Measurements from ENCODE around the gene BDH1.
A peak's percentile ranks its signal among the peaks of the same experiment; 100 is the strongest.

The BDH1 gene

DNA sequence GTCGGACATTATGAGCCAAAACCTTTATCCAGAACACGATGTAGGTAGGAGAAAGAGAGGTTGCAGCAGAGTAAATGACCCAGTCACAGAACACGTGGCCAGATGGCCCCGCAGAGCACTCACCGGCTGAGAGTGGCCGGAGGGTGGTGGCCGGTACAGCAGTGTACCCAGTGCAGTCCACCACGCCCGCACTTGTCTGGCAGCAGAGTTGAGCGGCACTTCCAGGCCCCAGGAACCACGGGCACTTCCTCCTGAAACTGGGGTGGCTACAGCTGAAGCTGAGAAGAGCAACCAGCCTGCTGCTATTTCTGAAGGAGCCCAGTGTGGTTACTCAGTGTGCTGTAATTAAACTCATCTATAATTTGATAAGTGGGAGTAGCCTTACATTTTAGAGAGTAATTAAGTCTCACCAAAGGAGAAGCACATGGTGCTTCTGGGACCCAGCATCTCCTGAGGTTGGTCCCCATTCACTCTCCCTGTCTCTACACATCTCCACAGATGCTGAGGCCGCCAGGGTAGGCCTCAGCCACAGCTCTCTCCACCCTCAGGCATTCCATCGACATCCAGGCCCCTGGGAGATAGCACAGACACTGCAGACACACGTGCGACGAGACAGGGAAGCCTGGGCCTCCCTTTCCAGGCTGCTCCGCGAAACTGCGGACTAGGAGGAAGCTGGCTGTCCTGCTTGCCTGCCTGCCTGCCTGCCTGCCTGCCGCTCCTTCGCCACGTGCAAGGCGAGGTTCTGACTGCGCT is 49.8 kb downstream of the BDH1 start:
- DNase-seq (ENCODE audit: low spot score) = no peak

DNA sequence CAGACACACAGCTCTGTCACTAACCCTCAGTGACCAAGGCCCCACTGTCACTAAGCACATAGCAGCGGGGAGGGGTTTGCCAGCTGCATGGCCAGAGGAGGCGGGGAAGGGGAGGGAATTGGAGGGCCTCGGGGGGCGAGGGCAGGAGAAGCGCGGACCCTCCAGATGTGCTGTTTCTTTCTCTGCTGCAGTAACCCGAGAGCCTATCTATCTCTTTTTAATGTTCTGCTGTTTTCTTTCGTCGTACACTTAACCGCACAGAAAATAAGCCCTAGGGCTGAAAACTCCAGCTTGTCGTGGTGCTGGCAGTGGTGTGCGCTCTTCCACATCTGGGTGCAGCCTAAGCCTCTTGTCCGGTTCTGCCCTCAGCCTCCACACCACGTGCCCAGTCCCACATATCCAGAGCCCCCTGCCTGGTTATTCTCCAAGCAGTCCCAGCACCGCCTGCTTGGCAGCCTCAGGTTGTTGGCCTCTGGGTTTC is 51.1 kb downstream of the BDH1 start:
- DNase-seq (ENCODE audit: low spot score) = no peak

DNA sequence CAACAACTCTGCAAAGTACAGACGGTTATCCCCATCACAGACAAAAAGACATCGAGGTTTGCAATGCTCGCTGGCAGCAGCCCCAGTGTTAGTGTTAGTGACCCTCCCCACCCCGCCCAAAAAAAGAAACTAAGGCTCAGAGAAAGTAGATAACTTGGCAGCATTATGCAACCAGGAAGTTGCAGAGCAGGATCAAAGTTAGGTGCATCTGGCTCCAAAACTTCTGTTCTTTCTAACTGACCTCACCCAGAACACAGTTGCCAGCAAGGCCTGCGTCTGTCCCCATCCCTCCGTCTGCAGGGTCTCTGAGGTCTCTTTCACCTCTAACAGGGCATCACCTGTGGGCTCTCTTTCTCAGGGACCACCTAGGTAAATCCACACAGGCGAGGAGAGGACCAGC is 51.5 kb downstream of the BDH1 start:
- no peak for DNase-seq (ENCODE audit: low spot score)

DNA sequence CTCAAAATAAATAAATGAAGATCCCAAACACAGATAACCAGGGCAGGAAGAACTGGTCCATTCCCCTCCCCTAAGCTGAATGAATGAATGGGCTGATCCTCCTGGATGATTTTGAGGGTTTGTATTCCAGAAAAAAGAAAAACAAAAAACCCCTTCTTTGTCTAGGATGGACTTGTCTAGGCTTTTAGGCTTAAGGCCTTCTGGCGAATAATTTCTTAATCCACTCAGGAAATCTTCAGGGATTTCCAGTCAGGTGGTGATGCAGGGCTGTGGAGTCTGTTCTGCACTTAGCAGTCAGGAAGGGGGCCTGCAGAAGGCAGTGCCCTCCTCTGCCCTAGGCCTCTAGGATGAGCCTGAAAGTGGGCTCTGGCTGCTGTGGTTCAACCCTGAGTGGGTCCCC is 52.1 kb downstream of the BDH1 start:
- no peak for DNase-seq (ENCODE audit: low spot score)

DNA sequence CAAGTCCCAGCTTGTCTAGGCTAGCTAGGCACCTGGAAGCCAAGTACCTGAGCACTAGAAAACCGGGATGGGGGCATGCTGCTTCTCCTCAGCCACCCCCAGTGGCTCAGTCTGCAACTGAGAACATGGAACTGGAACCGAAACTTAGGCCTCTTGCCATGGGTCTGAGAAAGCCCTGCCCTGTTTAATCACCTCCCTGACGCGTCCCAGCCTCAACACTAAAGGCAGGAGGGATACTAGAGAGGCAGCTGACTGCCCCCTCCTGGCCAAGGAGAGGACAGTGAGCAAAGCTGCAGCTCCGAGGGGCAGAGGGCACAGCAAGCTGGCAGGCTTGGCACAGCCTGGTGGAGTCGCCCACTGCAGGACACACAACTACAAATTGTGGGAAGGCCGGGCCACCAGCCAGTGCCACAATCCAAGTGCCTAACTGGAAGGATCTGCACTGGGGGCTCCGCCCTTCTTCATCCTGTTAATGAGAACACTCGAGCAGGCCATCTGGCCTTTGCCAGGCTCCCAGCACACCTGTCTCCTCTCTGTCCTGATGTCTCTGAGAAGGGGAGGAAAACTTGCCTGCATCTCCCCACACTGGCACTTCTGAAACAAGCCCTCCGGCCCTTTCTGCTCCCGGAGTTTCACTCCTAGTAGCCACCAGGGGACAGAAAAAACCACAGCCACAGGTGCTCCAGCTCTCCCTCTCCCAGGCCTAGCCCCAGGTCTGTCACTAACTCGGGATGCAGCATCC is 53.7 kb downstream of the BDH1 start:
- peak; percentile 10 for DNase-seq (ENCODE audit: low spot score)

DNA sequence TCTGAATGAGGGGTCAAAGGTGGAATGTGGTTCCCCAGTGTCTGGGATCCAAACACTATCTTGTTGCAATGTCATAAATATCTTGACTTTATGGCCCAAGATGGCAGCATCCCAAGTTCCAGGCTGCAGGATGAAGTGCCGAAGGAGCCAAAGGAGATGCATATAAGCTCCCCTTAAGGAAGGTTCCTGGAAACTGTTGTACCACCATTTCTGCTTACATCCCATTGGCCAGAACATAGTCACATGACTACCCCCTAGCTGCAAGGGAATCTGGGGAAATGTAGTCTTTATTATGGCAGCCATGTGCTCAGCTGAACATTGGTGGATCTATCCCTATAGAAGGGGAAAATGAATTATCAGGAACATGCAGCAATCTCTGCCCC is 54.3 kb downstream of the BDH1 start:
- no peak for DNase-seq (ENCODE audit: low spot score)

DNA sequence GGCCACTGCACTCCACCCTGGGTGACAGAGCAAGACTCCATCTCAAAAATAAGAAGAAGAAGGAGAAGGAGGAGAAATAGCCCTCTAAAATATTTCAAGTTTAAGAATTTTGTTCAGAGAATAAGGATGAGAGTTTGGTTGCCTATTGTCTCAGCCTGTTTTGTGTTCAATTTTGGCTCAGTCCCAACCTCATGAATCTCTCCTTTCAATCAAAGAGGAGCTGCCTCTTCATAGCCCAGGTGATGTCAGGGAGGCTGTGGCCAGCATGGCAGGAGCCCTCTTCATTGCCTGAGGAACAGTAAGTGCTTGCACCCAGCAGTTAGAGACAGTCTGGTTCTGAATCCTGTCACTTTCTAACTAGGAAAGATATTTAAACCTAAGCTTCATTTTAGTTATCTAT is 55.0 kb downstream of the BDH1 start:
- no peak for DNase-seq (ENCODE audit: low spot score)

DNA sequence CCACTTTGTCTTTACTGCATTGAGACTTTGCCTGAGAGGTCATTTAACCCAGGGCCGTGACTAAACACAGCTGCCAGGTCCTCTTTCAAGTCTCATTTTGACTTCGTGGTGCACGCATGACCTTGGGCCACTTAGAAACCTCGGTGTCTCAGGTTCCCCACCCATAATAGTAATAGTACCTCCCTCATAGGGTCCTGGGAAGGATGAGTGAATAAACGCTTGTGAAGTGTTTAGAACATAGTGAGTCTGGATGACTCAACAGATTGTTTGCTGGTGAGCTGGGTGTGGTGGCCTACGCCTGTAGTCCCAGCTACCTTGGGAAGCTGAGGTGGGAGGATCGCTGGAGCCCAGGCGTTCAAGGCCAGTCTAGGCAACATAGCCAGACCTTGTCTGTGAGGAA is 56.3 kb downstream of the BDH1 start:
- DNase-seq (ENCODE audit: low spot score) = no peak

DNA sequence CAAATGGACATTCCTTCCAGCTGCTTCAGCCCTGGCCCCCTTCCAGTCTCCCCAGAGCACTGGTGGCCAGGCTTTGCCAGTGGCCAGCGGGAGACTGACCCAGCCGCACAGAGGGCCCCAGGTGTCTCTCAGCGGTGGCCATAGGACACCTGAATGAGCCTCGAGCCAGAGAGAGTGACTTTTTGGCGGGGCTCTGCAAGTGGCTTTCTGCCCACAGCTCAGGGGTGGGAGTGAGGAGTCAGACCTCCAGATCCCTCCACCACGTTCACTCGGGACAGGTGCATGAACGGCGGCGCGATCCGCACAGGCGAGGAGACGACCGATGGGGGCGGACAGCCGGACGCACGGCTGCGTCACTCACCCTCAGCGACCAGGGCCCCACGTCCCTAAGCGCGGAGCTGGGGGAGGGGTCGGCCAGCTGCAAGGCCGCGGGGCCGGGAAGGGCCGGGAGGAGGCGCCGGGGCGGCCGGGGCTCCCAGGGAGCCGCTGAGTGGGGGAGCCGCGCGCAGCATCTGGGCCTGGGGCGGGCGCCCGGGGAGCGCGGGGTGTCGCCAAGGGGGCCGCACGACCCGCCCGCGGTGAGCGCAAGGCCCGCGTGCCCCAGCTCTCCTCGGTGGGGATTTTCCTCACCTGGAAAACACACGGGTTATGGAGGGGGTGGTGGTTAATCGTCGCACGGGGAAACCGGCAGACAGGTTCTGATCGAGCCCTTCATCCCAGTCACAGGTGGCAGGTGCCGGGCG is 57.1 kb downstream of the BDH1 start:
- no peak for DNase-seq (ENCODE audit: low spot score)

DNA sequence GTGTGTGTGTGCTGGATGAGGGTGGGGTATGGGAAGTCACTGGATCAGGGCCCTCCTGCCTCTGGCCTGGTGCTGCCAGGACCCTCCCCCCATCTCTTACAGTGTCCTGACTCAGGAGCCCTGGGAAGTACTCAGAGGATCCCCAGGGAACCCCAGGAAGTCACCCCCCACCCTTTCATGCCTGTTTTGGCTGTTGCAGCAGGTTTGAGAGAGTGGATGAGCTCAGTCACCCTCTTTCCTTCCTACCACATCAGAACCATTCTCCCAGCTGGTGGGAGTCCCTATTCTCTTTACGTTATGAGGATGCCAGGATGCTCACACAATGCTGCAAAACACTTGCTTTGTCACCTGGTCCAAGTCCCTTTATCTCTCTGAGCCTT is 59.0 kb downstream of the BDH1 start:
- no peak for DNase-seq (ENCODE audit: low spot score)

DNA sequence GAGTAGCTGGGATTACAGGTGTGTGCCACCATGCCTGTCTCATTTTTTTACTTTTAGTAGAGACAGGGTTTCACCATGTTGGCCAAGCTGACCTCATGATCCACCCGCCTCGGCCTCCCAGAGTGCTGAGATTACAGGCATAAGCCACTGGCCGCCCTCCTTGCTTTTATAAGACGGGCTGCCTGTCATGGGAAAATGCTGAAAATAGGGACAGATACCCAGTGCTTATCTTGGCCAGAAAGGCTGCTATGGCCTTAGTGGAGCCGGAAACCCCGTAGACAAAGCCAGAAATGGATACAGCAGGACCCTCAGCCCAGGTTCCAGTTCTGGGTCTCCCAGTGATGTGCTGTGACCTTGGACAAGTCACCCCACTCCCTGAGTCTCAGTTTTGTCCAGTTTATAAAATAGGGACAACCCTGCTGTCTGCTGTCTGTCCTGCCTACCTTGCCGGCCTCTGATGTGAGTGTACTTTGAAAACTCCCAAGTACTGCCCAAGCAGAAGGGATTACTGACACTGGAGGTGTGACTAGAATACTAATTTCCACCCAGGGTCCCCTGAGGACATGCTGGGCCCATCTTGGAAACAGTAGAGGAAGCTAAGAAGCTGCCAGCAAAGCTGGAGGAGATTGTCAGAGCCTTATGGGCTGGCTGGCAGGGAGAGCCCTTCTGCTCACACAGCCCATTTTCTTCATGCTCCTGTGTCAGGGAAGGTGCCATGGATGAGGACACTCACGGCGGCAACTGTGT is 59.6 kb downstream of the BDH1 start:
- DNase-seq (ENCODE audit: low spot score) = no peak

DNA sequence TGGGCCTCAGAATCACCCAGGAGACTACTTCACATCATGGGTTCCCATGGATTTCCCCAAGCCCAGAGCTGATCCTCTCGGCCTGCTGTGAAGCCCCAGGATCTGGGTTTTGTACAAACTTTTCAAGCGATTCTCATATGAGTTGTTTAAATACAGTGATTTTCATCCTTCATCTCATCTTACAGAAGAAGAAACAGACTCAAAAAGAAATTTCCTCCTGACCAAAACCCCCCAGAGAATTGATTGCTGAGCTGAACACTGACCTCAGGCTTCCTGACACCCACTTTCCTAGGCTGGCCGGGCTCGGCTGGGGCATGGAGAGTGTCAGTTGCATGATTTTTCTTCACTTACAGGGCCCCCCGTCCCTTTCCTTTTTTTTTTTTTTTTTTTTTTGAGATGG is 60.3 kb downstream of the BDH1 start:
- DNase-seq (ENCODE audit: low spot score) = no peak

DNA sequence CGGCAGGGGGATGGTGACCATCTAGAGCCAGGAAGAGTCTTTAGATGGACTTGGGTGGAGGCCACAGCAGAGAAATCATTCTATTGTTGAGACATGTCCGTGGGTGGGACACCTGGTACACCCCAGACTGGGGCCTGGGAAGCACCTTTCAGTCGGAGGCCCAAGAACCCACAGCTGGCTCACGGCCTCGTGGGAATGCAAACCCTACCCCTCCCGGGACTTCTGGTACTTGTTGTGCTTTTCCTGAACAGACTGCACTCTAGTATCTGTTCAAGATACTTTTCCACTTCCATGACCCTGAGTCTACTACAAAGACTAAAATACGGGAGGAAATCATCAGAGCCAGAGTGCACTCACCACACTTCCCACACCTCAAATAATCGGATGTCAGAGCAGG is 60.7 kb downstream of the BDH1 start:
- no peak for DNase-seq (ENCODE audit: low spot score)

DNA sequence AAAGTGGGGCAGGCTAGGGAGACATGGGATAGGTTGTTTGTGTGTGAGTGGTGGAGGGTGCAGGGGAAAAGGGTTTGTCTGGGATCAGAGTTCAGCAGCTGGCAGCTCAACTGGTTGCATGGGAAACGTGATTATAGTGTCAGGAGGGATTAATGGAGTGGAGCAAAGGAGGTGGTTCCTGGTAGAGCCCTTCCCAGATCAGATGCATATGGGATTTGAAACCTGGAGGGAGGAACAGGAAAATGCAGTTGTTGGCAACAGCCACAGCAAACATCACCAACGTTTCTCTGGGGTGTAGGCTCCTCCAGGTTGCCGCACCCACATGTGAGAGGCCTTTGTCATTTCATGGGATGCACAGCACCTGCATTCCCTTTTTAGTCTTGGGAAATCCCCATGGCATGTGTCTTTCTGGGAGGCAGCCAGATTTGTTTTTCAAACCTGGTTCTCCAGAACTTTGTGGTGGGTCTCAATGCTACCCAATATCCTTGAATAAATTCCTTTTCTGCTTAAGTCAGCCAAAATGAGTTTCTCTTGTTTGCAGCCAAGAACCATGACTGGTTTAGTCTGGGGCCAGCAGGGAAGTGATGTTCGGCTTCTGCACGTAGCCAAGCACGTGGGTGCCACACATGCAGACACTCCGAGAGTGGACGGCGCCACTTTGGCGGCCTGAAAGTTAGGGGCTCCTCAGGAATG is 61.3 kb downstream of the BDH1 start:
- DNase-seq (ENCODE audit: low spot score) = no peak

DNA sequence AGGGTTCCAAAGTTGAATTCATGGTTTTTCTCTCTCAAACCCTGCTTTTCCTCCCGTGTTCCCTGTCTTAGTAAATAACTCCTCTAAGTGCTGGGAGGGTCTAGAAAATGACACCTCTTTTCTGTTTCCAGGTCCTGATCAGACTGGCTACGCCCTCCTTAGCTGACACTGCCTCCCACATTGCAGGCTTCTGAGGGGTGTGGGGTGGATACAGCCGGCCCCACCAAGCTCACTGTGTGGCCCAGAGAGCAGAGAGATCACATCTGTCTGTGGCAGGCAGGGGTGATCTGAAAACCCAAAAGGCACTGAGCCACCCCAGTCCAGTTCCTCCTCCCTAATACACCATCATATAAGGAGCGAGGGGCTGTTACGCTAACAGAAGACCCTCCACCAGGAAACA is 62.7 kb downstream of the BDH1 start:
- no peak for DNase-seq (ENCODE audit: low spot score)

DNA sequence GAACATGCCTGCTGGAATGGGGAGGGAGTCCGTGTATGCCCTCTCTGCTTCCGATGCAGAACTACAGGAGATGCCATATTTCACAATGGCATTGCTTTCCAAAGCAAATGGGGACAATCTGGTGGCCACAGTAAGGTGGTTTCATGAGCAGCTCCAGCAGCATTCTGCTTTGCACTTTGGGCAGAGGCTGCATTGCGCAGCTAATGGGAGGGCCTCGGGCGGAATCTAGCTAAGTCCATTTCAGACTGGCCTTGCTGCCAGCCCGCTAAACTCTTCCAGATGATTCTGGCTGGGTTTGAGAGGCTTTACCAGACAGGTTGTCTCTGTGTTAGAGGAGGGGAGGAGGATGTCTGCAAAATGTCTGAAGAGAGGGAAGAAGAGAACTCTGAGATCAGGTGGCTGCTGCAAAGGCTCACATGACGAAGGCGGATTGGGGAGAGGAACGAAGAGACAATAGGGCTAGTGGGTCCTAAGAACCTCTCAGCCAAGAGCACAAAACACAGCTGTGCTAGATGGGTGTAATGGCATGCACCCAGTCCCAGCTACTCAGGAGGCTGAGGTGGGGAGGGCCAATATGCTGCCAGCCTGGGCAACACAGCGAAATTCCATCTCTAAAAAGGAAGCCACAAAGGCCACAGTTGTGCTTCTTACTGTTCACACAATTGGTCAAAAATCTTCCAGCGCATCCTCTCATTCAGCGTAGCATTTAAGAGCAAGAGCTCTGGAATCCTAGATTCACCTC is 63.7 kb downstream of the BDH1 start:
- no peak for DNase-seq (ENCODE audit: low spot score)

DNA sequence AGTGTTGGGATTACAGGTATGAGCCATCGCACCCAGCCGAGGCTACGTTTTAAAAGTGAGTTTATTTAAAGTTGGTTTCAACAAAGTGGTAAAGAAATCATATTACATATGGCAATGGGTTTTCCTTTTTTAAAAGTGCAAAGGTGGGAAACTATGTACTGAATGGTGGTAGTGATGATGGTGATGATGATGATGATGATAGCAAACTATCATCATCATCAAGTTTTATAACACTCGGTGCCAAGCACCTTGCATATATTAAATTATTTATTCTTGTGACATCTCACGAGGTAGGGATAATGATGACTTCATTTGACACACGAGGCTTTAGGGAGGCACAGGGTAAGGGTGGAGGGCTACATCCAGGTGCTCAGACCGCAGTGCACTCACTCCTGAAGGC is 64.3 kb downstream of the BDH1 start:
- no peak for DNase-seq (ENCODE audit: low spot score)

DNA sequence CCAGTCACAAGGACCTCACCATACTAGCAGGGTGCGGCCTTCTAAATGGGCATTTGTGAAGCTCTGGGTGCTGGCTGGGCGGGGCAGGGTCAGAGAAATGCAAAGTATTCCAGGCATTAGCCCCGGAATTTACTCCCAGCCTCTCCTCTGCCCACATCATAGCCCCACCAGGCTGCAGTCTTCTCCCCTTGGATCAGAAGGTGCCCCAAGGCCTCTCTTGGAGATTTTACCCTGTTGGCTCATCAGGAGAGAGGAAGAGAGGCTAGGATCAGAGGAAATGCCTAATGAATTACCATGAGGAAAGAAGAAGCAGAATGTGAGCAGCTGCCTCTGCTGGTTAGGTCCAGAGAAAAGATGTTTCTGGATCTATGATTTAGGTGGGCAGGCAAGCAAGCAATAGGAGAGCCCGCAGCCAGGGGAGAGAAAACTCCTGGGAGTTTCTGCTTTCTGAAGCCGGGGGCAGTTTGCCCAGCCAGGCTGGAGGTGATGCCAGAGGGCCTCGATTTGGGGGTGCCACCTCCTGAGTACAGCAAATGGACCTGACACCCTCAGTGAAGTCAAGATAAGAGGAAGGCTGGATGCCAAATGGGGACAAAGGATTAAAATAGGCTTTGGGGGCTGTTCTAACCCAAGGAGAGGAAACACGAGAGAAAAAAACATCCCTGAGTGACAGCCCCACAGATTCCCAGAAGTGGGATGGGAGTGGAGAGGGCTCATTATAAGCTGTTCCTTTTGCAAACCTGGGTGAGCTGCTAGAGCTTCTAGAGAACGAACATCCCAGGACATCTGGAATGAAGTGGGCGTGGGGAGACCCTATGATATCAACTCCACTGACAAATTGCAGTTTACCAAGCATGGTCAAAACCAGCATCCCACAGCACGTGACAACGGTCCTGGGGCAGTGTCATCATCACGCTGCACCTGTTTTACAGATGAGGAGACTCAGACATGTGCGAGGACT is 65.4 kb downstream of the BDH1 start:
- DNase-seq (ENCODE audit: low spot score) = no peak

DNA sequence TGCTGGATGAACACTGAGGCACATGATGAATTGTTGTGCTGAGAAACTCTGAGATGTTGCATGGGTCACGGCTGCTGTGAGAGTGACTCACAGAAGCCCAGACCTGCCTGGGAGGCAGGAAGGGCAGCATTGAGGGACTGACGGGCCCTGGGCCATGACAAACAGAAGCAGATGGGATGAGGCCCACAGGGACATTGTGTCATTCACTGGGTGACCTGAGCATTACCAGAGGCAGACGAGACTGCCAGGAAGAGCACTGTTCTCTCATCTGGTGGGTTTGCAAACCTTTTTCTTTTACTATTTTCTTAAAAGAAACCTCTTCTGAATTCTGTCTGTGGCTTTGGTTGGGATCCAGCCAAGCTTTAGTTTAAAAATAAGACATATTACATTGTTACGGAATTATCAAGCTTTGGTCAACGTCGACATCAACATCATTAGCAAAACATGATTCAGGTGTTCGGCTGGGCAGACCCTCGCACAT is 67.8 kb downstream of the BDH1 start:
- DNase-seq (ENCODE audit: low spot score) = no peak

DNA sequence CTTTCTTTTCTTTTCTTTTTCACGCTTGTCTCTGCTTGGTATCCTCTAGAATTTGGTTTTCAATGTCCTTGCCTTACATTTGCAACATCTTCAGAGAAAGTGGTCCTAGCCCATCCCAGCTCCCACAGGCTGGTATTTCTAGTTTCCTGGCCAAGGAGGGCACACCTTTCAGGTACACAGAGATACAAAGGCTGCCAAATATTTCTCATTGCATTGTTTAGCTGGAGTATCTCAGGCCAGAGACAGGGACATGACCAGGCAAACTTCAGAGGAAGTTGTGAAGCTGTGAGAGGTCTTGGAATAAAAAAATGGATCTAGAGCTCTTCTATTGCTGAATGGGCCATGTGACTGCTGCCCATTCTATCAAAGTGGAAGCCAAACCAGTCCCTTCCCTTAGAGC is 68.9 kb downstream of the BDH1 start:
- DNase-seq (ENCODE audit: low spot score) = no peak

All from CD4-positive, alpha-beta T cell treated with Interleukin-2 at 100 ng/mL for 4 hours (primary cell).